ENCODE measurements around the gene OTUB1. TPM values are rescaled to one million over a fixed set of nuclear protein-coding genes. Genes with fewer than 3 reads are reported as not detected.

Gene OTUB1
- total and polyA plus RNA-seq, 2 of the 13 experiments (the other 11 are each of a cell fraction or from before 2014, with no cell fraction given): 58.8 to 130 TPM

- no peak for ATAC-seq
- H3K9me3 ChIP-seq (ENCODE audit: low read length): no peaks in the 10 kb centered on the region
- H3K4me2 ChIP-seq (ENCODE audit: low read depth, low read length): no peak overlapping the region
- TF ChIP-seq SRSF4 (IDR thresholded peaks at IDR 0.05; ENCODE audit: low read depth, low read length, poor library complexity, severe bottlenecking) (no peak), ZNF251 (CRISPR knock-in tag; IDR thresholded peaks at IDR 0.05) (no peak), ATM (IDR thresholded peaks at IDR 0.05; ENCODE audit: borderline replicate concordance) (no peak), ZNF530 (CRISPR knock-in tag; IDR thresholded peaks at IDR 0.05; ENCODE audit: low read depth) (no peak), SNRNP70 (IDR thresholded peaks at IDR 0.05; ENCODE audit: low read depth, low read length) (no peak), WIZ (CRISPR knock-in tag; IDR thresholded peaks at IDR 0.05) (no peak)
- no peak overlapping the region for H3K4me3 ChIP-seq (replicated peaks in 1 of 3; ENCODE audit: insufficient read depth in 1 of 3, low read depth in 2 of 3, low read length in 3 of 3)
- intact Hi-C loops (cut with micrococcal nuclease; ENCODE audit: unreplicated experiment) (no loop called here), in situ Hi-C loops (cut with HindIII; ENCODE audit: extremely low pct_ligation_motif_present, low pct_unique_long_range_greater_than_20kb) (no loop called here)
- BruUV-seq (replicated peaks): no TSS peak
- no peaks in the 10 kb centered on the region for H3K79me2 ChIP-seq (ENCODE audit: insufficient read depth, low read length)
- no peak overlapping the region for H3K9ac ChIP-seq (ENCODE audit: insufficient read depth, low read depth, low read length)
- H2AFZ ChIP-seq (ENCODE audit: low read length): no peak overlapping the region
- no peaks in the 10 kb centered on the region for H3K36me3 ChIP-seq (replicated peaks in 1 of 2; ENCODE audit: control insufficient read depth in 1 of 2, insufficient read depth in 2 of 2, low read length in 2 of 2)
- H3K27ac ChIP-seq (ENCODE audit: extremely low read length, insufficient read depth, low read length): no peak overlapping the region
- DNase-seq (ENCODE audit: low spot score): no peak
- peaks cover 32% of the 10 kb centered on the region for H3K4me1 ChIP-seq (ENCODE audit: insufficient read depth, low read length)
- peaks cover 2 to 31% of the 10 kb centered on the region in 2 experiments; a peak in 3 of 5 replicates for H3K27me3 ChIP-seq (ENCODE audit: control insufficient read depth in 1 of 2, insufficient read depth in 2 of 2, low read length in 2 of 2)
- no peak for FAIRE-seq
- WGBS (ENCODE audit: low lambda C conversion rate): 88% methylated on average over 7 of the region's 16 CpGs
- CTCF ChIA-PET (ENCODE audit: low intra/inter-chr PET ratio, low total read pairs): no interaction called here
- H4K20me1 ChIP-seq (ENCODE audit: insufficient read depth, low read length): peaks cover 25% of the 10 kb centered on the region; the same call in 1 of the 2 replicates
- POLR2A ChIA-PET: no interaction called here
Measured at GRCh38 chr11:64039012-64039665, 52.9 kb downstream of the OTUB1 start.

GRCh38 chr11:64040684-64041322 lies 54.6 kb downstream of the OTUB1 start:
- 57% methylated on average over 20 of the region's 20 CpGs for WGBS (ENCODE audit: low lambda C conversion rate)
- Histone ChIP-seq H3K4me3 (replicated peaks in 1 of 3; ENCODE audit: insufficient read depth in 1 of 3, low read depth in 2 of 3, low read length in 3 of 3) (no peak overlapping the region), H3K79me2 (ENCODE audit: insufficient read depth, low read length) (no peaks in the 10 kb centered on the region), H3K4me2 (ENCODE audit: low read depth, low read length) (no peak overlapping the region), H3K36me3 (replicated peaks in 1 of 2; ENCODE audit: control insufficient read depth in 1 of 2, insufficient read depth in 2 of 2, low read length in 2 of 2) (no peaks in the 10 kb centered on the region), H3K4me1 (ENCODE audit: insufficient read depth, low read length) (peaks cover 26% of the 10 kb centered on the region), H2AFZ (ENCODE audit: low read length) (no peak overlapping the region), H4K20me1 (ENCODE audit: insufficient read depth, low read length) (peaks cover 19% of the 10 kb centered on the region; the same call in 1 of the 2 replicates), H3K27me3 (ENCODE audit: control insufficient read depth in 1 of 2, insufficient read depth in 2 of 2, low read length in 2 of 2) (peaks cover 2 to 21% of the 10 kb centered on the region in 2 experiments; a peak in 3 of 5 replicates), H3K9me3 (ENCODE audit: low read length) (no peaks in the 10 kb centered on the region), H3K9ac (ENCODE audit: insufficient read depth, low read depth, low read length) (no peak overlapping the region), H3K27ac (ENCODE audit: extremely low read length, insufficient read depth, low read length) (no peak overlapping the region)
- FAIRE-seq (no peak), ATAC-seq (peak; percentile 49), DNase-seq (ENCODE audit: low spot score) (peak; percentile 27)
- ChIA-PET CTCF (ENCODE audit: low intra/inter-chr PET ratio, low total read pairs) (interaction anchor here (0.7 to 1.5 kb wide), 3 partner anchors 105 to 112 kb away, joined by 3 to 8 read pairs (median 3); no protein-coding TSS in a partner anchor), POLR2A (no interaction called here)
- intact Hi-C loops (cut with micrococcal nuclease; ENCODE audit: unreplicated experiment) (loop anchor here (1.0 kb wide), 1 partner anchor 107 kb away; no protein-coding TSS in a partner anchor), in situ Hi-C loops (cut with HindIII; ENCODE audit: extremely low pct_ligation_motif_present, low pct_unique_long_range_greater_than_20kb) (loop anchor here (5.0 kb wide), 1 partner anchor 106 kb away; no protein-coding TSS in a partner anchor)
- no TSS peak for BruUV-seq (replicated peaks)
- TF ChIP-seq ZFY (CRISPR knock-in tag; IDR thresholded peaks at IDR 0.05): no peak
- no peak for TF ChIP-seq FOSL2 (CRISPR knock-in tag; IDR thresholded peaks at IDR 0.05)
- TF ChIP-seq LCORL (IDR thresholded peaks at IDR 0.05): no peak
- peak; percentile 43; the same call in 1 of the 2 replicates for TF ChIP-seq LCORL (CRISPR knock-in tag; IDR thresholded peaks at IDR 0.05)
- peak; percentile 40; the same call in 1 of the 2 replicates for TF ChIP-seq SMC3 (IDR thresholded peaks at IDR 0.05; ENCODE audit: low read length)
- TF ChIP-seq ZNF687 (CRISPR knock-in tag; IDR thresholded peaks at IDR 0.05): peak; percentile 56
- TF ChIP-seq HNRNPL (IDR thresholded peaks at IDR 0.05; ENCODE audit: low read depth, low read length): peak; percentile 91
- TF ChIP-seq RAD21 (CRISPR knock-in tag; IDR thresholded peaks at IDR 0.05): peak; percentile 87
- peak; percentile 79 for TF ChIP-seq NR2C2 (CRISPR knock-in tag; IDR thresholded peaks at IDR 0.05; ENCODE audit: borderline replicate concordance)
